Mesodermal cell (in vitro differentiated cells): ENCODE results near the gene GOLGA8N.

Experiments used
- H3K27ac ChIP-seq: 2 replicates; pipeline ENCODE4 v1.7.0; 2013; ENCODE audit warnings: mild to moderate bottlenecking, low read depth, low read length, moderate library complexity; ENCODE audit not compliant: severe bottlenecking
- H3K36me3 ChIP-seq: 2 replicates; pipeline ENCODE4 v1.7.1; 2013; ENCODE audit warnings: mild to moderate bottlenecking, low read length, moderate library complexity; ENCODE audit not compliant: control insufficient read depth, insufficient read depth
- H3K4me1 ChIP-seq: one replicate; pipeline ENCODE4 v1.7.1; 2013; ENCODE audit warnings: mild to moderate bottlenecking, low read length; ENCODE audit not compliant: insufficient read depth, control insufficient read depth, poor library complexity, severe bottlenecking
- H3K4me3 ChIP-seq: 2 replicates; pipeline ENCODE4 v1.7.0; 2013; ENCODE audit warnings: low read length, control low read depth, mild to moderate bottlenecking; ENCODE audit not compliant: insufficient read depth, poor library complexity, severe bottlenecking; ENCODE audit errors: extremely low read depth
- H3K9me3 ChIP-seq: 2 replicates; pipeline ENCODE4 v1.7.1; 2013; ENCODE audit warnings: mild to moderate bottlenecking, low read length, moderate library complexity; ENCODE audit not compliant: control insufficient read depth
- WGBS, 2 experiments: methylation state at CpG; one replicate each; pipeline ENCODE4 v1.1.5; 2013; ENCODE audit warnings: missing lambda C conversion rate in 2 of 2; ENCODE audit not compliant: insufficient coverage in 2 of 2; 5-methylcytosine and 5-hydroxymethylcytosine counted together

Gene GOLGA8N

GRCh38 chr15:32651229-32651837 lies 58.1 kb downstream of the GOLGA8N start:
- Histone ChIP-seq H3K36me3 (peaks cover 20% of the 10 kb centered on the region), H3K4me3 (no peak overlapping the region), H3K27ac (no peak overlapping the region), H3K4me1 (peaks cover 5% of the 10 kb centered on the region), H3K9me3 (no peaks in the 10 kb centered on the region)
- WGBS, 2 experiments, result 42 to 47% methylated on average over 5 to 6 of the region's 6 CpGs

GRCh38 chr15:32652178-32652577 lies 58.9 kb downstream of the GOLGA8N start:
- H3K36me3 ChIP-seq, result peaks cover 20% of the 10 kb centered on the region
- no peak overlapping the region for H3K27ac ChIP-seq
- H3K4me1 ChIP-seq, result peaks cover 5% of the 10 kb centered on the region
- H3K4me3 ChIP-seq, result no peak overlapping the region
- H3K9me3 ChIP-seq, result no peaks in the 10 kb centered on the region
- WGBS, 2 experiments, result 66 to 73% methylated on average over 3 of the region's 3 CpGs

GRCh38 chr15:32656091-32656490 lies 62.8 kb downstream of the GOLGA8N start:
- 86 to 100% methylated on average over 1 to 2 of the region's 4 CpGs for WGBS, 2 experiments
- Histone ChIP-seq H3K9me3 (no peaks in the 10 kb centered on the region), H3K4me1 (peaks cover 14% of the 10 kb centered on the region), H3K36me3 (peaks cover 14% of the 10 kb centered on the region), H3K4me3 (no peak overlapping the region), H3K27ac (no peak overlapping the region)

- Histone ChIP-seq H3K9me3 (no peaks in the 10 kb centered on the region), H3K27ac (no peak overlapping the region), H3K4me1 (peaks cover 14% of the 10 kb centered on the region), H3K4me3 (no peak overlapping the region), H3K36me3 (peaks cover 14% of the 10 kb centered on the region)
- 96 to 100% methylated on average over 5 to 7 of the region's 9 CpGs for WGBS, 2 experiments
Measured at GRCh38 chr15:32656496-32656895, 63.2 kb downstream of the GOLGA8N start.
